Gastroesophageal sphincter (tissue), 3 donors: ENCODE results near the gene UBE2I.

Experiments
- POLR2A ChIP-seq, 2 donors: fragments of 450-650 bp; IDR thresholded peaks; one replicate each; pipeline ENCODE4 v1.6.1; 2017; ENCODE audit warnings: antibody characterized with exemption in 2 of 2, mild to moderate bottlenecking in 2 of 2, moderate library complexity in 1 of 2
- TF ChIP-seq, protein P1 (sequence below), 4 experiments: fragments of 200-600 bp in 2 of 4; fragments of 450-650 bp in 2 of 4; sonication (generic) in 1 of 4; IDR thresholded peaks; one replicate each; pipeline ENCODE4 v1.5.1; 2017 to 2019; ENCODE audit warnings: antibody characterized with exemption in 4 of 4, mild to moderate bottlenecking in 2 of 4, moderate library complexity in 2 of 4

DNA sequence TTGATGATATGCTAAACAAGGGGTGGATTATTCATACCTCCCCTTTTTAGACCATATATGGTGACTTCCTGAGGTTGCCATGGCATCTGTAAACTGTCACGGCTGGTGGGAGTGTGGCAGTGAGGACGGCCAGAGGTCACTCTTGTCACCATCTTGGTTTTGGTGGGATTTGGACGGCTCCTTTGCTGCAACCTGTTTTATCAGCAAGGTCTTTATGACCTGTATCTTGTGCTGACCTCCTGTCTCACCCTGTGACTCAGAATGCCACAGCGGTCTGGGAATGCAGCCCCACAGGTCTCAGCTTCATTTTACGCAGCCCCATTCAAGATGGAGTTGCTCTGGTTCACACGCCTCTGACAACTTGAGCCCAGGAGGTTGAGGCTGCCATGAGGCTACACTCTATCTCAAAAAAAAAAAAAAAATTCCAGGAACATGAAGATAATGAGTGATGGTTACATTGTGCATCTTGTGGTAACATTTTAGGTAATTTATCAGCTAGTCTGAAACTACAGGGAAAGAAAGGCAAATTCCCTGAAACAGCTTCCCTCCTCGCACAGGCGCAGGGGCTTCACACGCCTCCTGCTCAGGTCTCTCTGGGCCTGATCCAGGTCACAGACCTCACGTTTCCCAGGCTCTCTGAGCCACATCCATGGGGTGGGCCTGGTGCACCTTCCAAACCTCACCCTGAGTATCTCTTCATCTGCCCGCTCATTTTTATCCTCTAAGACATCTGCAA lies 15.3 kb upstream of the UBE2I start:
- TF ChIP-seq, protein P1, sequence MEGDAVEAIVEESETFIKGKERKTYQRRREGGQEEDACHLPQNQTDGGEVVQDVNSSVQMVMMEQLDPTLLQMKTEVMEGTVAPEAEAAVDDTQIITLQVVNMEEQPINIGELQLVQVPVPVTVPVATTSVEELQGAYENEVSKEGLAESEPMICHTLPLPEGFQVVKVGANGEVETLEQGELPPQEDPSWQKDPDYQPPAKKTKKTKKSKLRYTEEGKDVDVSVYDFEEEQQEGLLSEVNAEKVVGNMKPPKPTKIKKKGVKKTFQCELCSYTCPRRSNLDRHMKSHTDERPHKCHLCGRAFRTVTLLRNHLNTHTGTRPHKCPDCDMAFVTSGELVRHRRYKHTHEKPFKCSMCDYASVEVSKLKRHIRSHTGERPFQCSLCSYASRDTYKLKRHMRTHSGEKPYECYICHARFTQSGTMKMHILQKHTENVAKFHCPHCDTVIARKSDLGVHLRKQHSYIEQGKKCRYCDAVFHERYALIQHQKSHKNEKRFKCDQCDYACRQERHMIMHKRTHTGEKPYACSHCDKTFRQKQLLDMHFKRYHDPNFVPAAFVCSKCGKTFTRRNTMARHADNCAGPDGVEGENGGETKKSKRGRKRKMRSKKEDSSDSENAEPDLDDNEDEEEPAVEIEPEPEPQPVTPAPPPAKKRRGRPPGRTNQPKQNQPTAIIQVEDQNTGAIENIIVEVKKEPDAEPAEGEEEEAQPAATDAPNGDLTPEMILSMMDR (IDR thresholded peaks at IDR 0.05), result no peak
- no peak for TF ChIP-seq POLR2A (IDR thresholded peaks at IDR 0.05)
